Measurements from ENCODE around the gene PAX8.

- no peak for TF ChIP-seq CTCF (IDR thresholded peaks at IDR 0.05)
- no peak for TF ChIP-seq POLR2A (IDR thresholded peaks at IDR 0.05)
These were observed 21.0 kb downstream of the PAX8 start for GRCh38 chr2:113257516-113258264.
